K562 treated with DMSO at 1 percent for 48 hours (cell line): ENCODE results near the gene OPTN. TPM values are rescaled to one million over a fixed set of nuclear protein-coding genes. Genes with fewer than 3 reads are reported as not detected.

Source experiments
- total RNA-seq: library from RNA; unstranded; fragments of 300-600 nt; gene quantifications from 2 replicates; pipeline ENCODE4 v1.2.3, GENCODE V29; 2022; ENCODE audit warnings: low replicate concordance; ENCODE audit errors: extremely low read depth

Gene OPTN
- total RNA-seq = not detected in 2 replicates

GRCh38 chr10:13099666-13100348 lies at the start of gene OPTN:
OPTN (plus strand) TSS chr10:13100163; CDS start chr10:13109123, 8,960 bp downstream.

GRCh38 chr10:13160934-13161856 lies 61.2 kb downstream of the OPTN start, which contains the start of gene MCM10:
MCM10 (plus strand) TSS chr10:13161558; CDS start chr10:13164203, 2,645 bp downstream.

Other genes with a start within 250 kb of the OPTN start
- not detected in 2 replicates for gene CCDC3, start 98.5 kb upstream of the OPTN start, total RNA-seq
- gene MCM10, start 61.4 kb downstream of the OPTN start, total RNA-seq = not detected in 2 replicates
- gene UCMA, start 134.2 kb downstream of the OPTN start, total RNA-seq = not detected in 2 replicates
- gene PHYH, start 199.9 kb downstream of the OPTN start, total RNA-seq = not detected in 2 replicates
- gene SEPHS1, start 248.1 kb downstream of the OPTN start, total RNA-seq = not detected in 2 replicates